RPMI8226 (cell line): Measurements from ENCODE around the gene CASP2.
"Not testable (repeated sequence)": the region's sequence is repeated elsewhere in the genome, so short reads cannot be mapped to it uniquely, and the experiment has no call there.

Experiments used
- DNase-seq: peaks from one replicate; pipeline ENCODE4 v3.0.0-alpha.2; 2015

The CASP2 gene

DNA sequence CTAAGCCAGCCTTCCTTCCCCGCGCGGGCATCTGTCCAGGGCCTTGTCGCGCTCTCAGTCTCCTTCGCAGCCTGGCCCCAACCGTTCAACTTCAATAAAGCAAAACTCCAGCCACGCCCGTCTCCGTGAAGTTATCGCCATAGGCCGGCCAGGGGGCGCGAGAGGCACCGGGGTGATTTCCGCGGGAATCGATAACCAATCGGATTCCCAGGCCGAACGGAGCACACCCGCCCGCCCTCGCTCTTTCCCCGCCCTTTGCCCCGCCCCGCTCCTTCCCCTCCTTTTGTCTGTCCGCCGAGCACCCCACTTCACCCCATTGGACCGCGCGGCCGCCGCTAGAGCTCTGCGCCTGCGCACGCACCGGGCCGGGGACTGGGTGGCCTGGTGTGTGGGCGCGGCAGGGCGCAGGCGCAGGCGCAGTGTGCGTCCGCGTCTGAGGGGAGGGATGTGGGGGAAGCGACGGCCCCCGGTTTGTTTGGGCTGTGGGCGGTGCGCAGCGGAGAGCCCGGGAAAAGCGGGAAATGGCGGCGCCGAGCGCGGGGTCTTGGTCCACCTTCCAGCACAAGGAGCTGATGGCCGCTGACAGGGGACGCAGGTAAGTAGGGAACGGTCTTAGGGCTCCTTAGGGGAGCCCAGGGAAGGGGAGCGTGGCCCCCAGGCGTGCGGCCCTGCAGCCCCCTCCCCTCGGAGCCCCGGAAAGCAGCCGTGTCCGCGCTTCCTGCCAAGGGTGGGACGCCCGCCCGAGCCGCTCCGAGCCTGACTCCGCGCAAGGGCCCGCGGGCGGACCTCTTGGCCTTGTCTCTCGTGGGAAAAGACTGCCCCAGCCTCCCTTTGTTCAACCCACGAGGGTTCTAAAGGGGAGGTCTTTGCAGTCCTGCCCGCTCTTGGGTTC is at the start of gene CASP2:
Gene CASP2 (plus strand): TSS at position 417 of the 892 bp plus-strand sequence. CDS start 105 bp downstream, at position 522.
- DNase-seq, result peak; percentile 99

DNA sequence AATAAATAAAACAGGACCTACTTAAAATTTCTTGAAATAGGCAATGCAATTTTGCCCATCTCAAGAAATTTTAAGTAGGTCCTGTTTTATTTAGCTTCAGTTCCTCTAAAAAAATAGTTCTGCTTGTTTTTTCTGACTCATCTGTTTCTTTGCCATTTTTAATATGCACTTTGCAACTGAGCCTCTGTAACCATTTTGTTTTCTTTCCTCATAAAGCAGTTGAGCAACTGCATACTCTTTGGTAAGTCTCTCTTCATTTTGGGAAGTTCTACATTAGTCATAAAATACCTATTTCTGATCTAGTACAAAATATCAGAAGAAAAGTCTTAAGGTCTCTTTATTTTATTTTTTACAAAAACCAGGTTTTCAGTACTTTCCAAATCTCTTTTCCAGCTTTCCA is 48.3 kb upstream of the CASP2 start:
- DNase-seq, result no peak

DNA sequence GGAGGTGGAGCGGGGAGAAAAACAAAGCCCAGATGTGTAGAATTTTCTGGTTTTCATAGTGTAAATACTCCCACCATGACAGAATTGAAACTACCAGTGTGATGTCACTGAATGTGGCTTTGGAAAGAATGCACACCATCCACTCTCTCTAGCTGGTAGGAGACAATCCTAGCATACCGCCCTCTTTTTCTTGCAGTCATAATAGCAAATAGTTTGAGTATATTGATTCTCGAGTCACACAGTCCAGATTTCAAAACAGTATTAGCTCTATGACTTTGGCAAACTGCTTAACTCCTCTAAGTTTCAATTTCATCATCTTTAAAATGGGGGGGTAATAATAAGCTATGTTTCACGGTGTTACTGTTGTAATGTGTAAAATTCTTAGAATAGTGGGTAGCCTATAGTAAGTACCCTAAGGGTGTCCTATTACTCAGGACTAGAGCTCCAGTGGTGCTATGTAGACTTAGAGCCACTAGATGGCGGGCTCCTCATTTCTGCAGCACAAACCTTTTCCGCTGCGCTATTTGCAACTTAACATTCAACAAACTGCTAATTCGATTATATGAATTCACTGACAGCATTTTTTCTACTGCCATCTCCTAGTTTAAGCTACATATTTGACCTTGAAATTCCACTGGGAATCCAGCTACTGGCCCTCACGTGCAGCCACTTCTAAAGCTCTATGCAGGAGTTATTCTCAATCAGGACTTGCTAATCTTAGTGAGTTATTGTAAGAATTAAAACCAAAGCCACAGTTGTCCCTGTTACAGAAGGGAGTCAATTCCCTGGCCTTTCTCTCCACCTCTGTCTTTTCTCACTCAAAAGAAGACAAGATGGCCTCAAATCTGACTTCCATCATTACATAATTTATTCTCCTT is 47.6 kb upstream of the CASP2 start:
- DNase-seq, result peak; percentile 78

- no peak for DNase-seq
Measured at GRCh38 chr7:143242306-143242705, 45.8 kb upstream of the CASP2 start.

GRCh38 chr7:143243111-143243510 is 45.0 kb upstream of the CASP2 start:
- DNase-seq, result no peak

DNA sequence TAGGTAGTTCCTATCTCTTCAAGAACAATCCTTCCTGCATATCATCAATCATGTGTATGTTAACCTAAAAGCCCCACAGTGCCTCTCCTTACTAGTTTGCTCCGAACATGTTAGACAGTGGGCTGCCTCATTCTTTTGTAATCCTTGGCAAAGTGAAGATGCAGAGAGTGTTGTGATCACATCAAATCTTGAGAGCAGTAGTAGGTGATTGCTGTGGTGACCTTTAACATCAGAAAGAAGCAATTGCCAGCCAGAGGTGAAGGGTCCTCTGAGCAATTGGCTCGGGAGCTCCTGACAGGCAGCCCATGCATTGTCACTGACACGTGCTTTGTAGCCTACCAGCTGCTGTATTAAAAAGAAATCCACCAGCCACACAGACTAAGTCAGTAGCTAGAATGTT is 44.5 kb upstream of the CASP2 start:
- DNase-seq, result no peak

- no peak for DNase-seq
Measured at GRCh38 chr7:143244321-143244720, 43.8 kb upstream of the CASP2 start.

DNA sequence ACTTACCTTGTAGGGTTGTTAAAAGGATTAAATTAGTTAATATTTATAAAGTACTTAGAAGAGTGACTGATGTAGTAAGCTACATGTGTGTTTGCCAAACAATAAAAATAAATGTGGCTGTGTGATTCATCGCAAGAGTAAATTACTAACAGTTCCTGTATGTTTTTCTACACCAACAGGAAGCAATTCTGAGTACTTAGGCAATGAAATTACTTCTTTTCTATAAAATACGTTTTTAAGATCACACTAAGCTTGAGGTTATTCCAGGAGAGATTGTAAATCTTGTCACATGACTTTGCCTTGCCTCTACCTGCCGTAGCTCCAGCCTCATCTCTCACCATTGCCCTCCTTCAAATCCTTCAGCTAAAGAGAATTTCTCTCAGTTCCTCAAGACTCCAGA is 43.0 kb upstream of the CASP2 start:
- no peak for DNase-seq

GRCh38 chr7:143247372-143247771 is 40.8 kb upstream of the CASP2 start:
- no peak for DNase-seq

- no peak for DNase-seq
Measured at GRCh38 chr7:143248761-143249354, 39.3 kb upstream of the CASP2 start.

- DNase-seq, result no peak
Measured at GRCh38 chr7:143250199-143250598, 38.0 kb upstream of the CASP2 start.

DNA sequence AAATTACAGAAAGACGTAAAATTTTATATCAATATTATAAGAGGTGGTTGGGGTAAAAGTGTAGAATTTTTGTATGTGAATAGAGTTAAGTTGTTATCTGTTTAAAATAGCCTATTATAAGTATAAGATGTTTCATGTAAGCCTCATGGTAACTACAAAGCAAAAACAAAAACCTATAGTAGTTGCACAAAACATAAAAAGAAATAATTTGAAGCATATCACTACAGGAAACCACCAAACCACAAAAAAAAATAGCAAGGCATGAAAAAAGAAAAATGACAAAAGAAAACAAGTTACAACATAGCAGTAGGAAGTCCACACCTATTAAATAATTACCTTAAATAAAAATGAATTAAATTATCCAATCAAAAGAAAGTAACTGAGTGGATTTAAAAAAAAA is 37.3 kb upstream of the CASP2 start:
- no peak for DNase-seq

GRCh38 chr7:143252006-143252405 is 36.1 kb upstream of the CASP2 start:
- DNase-seq, result no peak

DNA sequence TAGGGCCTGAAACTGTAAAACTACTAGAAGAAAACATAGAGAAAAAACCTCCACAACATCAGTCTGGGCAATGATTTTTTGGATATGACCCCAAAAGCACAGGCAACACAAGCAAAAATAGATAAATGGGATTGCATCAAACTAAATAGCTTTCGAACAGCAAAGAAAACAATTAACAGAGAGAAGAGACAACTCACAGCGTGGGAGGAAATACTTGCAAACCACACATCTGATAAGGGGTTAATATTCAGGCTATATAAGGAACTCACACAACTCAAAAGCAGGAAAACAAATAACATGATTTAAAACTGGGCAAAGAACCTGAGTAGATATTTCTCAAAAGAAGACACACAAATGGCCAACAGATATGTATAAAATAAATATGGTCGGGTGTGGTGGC is 32.6 kb upstream of the CASP2 start:
- DNase-seq, result no peak

GRCh38 chr7:143256325-143256724 is 31.8 kb upstream of the CASP2 start:
- no peak for DNase-seq

DNA sequence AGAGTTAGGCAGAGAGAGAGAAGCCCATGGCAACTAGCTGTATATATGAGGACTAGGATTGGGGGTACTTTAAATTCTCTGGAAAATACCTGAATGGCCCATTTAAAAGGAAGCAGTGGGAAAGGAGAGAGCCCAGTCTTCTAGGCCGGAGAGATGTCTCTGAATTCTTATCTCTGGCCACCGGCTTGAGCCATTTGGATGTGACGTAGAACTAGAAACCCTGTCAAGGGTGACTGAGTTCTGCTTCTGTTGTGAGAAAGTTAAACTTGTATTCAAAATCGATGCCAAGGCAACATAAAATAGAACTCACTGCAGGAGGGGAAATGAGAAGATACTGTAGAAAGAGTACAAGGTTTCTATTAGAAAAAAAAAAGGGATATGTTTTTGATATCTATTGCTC is 31.2 kb upstream of the CASP2 start:
- DNase-seq, result no peak

DNA sequence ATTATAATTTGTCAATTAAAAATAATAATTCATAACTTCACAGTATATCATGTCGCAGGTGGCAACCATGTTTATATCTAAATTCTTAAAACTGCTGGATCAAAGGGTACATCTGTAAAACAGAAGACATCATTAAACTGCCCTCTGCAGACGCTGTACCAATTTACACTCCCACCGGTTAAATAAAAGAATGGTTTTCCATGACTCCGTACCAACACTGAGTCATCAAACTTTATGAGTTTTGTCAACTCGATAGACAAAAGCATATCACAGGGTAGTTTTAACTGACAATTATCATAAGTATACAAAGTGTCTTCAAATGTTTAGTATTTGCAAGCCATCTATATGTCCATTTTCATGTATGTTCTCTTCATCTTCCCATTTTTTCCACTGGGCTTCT is 30.6 kb upstream of the CASP2 start:
- DNase-seq, result no peak

GRCh38 chr7:143258831-143259230 is 29.3 kb upstream of the CASP2 start:
- DNase-seq, result no peak

DNA sequence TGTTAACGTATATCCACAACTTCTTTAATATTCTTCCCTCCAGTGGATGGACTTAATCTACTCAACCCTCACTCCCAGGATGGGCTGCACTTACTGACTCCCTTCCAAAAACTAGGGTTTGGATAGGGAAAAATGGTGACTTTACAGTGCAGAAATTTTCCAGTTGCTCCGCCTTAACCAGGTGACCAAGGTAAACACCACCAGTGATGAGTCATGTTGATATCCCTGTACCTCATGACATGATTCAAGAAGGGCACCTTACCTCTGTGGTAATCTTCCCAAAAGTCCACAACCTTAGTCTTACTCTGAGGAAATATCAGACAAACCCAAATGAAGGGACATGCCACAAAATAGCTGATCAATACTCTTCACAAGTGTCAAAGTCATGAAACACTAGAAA is 28.4 kb upstream of the CASP2 start:
- DNase-seq, result no peak

GRCh38 chr7:143261901-143262300 is 26.2 kb upstream of the CASP2 start:
- DNase-seq, result no peak

DNA sequence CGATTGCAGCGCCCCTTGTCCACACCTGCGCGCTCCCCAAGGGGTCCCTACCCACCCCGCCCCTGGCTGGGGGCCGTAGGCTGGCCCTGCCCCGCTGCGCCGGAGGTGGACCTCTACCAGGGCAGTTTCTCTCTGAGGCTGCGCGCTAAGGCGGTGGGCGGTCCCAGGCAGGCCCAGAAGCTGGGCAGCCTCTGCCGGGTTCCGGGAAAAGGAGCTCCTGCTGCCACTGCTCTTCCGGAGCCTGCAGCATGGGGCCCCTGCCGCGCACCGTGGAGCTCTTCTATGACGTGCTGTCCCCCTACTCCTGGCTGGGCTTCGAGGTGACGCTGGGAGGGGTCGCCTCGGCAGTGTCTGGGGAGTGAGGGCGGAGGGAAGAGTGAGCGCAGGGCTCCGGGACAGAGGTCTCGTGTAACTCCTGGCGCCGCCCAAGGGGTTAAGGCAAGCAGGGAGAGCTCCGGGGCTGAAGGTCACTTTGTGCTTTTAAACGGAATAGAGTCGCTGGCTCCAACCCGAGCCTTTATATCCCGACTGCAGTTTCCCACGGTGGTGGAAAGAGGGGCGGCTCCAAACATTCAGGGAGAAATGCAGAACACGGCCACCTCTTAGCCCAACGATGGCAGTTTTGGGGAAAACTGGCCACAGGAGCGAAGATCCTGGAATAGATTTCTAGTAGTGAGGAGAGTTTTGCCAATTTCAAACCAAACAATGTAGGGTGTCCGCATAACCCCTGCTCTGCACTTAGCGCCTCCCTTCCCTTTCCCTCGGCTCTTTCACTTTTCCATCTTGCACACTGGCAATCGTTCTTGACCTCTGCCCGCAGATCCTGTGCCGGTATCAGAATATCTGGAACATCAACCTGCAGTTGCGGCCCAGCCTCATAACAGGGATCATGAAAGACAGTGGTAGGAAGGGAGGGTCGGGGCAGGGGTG is 24.6 kb upstream of the CASP2 start, which contains the start of gene GSTK1:
Gene GSTK1 (plus strand): TSS at position 176 of the 930 bp plus-strand sequence. CDS start 73 bp downstream, at position 249.
- DNase-seq, result peak; percentile 85

DNA sequence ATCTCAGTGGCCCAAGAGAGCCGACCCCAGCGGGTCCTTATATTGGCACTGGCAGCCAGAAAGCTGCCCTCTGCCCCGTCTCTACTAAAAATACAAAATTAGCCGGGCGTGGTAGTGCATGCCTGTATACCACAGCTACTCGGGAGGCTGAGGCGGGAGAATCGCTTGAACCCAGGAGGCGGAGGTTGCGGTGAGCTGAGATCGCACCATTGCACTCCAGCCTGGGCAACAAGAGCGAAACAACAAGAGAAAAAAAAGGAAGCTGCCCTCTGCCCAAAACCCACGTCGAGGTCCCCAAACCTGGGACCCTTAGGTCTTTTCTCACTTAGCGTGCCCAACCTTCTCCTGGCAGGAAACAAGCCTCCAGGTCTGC is 24.0 kb upstream of the CASP2 start:
- not testable (repeated sequence) for DNase-seq
